HG03558 (cell line): ENCODE measurements around the gene SFXN2.

Experiments
- ATAC-seq: cut with Tn5 transposase; IDR thresholded peaks from one replicate; pipeline ENCODE4 v1.9.1; 2021; ENCODE audit warnings: moderate number of reproducible peaks; ENCODE audit not compliant: unreplicated experiment; ENCODE audit errors: extremely low read depth

Gene SFXN2

DNA sequence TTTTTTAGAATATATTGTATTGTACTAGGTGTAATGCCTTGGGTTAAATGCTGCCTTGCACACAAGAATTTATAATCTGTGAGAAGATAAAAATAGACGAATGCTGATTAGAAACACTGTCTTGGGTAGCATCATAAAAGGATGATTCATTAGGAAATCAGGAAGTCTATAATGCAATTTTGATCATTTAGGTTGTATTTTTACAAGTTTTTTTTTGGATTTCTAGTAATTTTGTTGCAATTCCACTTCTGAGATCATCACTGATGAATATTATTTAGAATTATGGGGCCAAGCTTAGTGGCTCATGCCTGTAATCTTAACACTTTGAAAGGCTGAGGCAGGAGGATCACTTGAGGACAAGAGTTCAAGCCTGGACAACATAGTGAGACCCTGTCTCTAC is 58.9 kb downstream of the SFXN2 start:
- ATAC-seq, result no peak

DNA sequence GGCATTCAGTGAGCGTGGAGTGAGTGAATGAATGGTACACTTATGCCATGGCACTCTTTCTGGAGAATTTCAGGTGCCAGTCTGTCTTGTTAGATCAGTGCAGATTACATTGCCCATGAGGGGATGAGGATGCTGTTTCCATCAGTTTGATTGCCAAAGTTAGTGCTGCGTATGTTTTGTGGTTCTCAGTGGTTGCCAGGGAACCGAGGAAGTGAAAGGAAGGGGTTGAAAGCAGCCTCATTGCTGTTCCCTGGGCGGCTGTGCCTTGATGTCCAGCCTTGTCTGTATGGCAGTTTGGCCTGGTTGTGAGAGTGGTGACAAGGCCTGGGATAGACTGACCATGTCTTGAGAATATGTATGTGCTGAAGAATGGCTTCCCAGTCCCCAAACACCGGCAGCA is 59.5 kb downstream of the SFXN2 start:
- ATAC-seq, result no peak

DNA sequence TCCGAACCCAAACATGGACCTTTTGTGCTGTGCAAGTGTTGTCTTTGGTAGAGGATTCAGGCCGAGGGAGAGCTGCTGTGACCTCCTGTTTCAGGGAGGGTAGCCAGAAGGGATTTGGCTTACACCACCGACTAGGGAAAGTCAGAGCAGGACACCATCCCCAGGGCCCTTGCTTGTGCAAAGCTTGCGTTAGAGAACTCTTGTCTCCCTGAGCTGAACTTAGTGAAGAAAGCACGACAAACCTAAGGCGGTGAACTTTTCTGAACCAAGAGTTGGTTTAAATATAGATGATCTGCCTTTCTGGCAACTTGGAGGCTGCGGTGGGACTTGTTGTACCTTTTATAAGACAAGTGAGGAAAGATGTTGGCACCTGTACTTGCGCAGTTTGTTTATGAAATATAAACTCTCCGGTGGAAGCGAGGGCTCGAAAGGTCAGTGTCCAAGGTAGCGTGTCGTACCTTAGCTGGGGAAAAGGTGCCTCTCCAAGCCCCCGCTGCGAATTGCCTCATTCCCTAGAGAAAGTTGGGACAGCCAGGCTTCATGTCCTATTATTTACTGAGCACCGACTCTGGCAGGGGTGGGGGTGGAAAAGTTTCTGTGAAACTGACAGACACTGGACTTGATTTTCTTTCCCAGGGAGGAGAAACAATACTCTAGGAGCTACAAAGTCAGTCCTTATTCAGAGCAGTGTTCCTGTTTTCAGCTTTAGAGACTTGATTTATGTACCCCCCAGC is 60.9 kb downstream of the SFXN2 start:
- ATAC-seq, result no peak

DNA sequence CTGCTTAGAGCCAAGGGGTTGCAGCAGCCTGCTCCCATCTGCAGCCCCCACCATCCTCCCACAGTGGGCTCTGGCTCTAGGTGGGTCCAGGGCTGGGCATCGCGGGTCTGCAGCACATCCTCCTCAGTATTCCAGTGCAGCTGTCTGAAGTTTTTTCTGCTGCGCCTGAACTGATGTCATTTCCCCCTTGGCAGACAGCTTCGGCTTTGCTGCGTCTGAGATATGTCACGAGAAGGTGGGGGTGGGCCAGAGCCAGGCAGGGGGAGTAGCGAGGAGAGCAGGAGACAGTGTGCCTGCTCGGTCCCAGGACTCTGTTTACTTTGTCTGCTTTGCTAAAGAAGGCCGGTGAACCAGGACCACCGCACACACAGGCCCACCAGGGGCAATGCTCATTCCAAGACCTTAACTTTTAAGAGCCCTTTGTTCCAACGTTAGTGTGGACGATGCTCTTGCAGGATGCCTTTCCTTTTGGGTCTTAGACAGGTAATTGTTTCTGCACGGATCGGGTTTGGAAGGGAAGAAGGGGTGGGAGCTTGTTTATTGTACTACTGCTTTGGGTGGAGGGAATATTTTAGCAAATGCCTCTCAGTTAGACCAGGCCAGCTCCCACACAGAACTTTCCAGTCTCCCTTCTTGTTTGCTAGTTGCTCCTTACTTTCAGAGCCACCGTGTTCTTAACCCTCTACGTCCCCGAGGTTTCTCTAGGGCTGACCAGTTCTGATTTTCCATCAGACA is 61.7 kb downstream of the SFXN2 start:
- ATAC-seq, result no peak

DNA sequence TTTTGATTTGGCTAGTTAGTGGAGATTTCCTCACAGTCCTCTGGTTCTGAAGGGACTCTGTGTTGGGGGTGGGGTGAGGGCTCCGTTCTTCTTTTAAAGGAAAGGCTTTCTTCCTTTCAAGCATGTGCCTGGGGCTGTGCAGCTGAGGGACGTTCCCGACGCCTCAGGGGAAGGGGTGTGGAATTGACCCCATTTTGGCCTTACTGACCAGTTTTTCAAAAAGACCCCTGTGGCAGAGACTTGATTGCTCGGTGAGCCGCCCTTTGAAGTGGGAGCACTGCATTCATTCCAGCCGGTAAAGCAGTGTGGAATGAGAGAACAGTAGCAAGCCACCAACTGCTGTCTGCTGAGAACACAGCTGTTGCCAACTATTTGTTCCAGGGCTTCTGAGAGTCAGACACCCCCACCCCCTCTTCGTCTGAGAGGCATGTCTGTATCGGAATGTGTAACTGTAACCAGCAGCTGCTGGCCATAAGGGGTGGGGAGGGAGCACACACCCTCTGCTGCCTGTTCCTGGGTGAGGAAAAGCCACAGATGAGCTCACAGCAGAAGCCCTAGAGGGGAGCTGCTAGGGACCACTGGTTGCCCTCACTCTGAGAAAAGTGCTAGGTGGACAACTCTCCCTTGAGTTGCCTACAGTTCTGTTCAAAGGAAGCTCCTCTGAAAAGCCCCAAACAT is 62.5 kb downstream of the SFXN2 start:
- no peak for ATAC-seq

DNA sequence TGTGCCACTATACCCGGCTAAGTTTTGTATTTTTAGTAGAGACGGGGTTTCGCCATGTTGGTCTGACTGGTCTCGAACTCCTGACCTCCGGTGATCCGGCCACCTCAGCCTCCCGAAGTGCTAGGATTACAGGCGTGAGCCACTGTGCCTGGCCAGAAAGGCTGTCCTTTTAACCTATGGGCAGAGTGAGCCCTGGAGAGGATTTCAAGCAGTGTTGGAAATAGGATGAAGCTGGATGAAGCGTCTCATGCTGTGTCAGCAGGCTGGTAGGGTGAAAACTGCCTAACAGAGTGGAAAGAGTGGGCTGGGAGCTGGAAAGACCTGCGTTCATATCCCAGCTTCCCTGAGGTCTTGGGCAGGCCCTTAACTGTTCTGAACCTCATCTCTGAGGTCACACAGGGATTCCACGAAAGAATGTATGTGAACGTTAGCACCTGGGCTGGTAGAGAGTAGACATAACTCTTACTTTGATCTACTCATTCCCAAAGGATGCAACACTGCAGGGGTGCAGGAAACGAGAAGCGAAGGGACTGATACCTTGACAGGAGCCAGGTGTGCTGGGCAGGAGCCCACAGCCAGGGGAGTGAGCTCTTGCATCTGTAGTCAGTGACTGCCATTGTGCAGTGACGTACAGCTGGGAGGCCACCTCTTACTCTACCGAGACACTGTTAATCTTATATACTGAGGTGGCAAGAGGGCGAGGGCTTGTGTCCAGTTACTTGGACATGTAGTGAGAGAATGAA is 63.4 kb downstream of the SFXN2 start:
- ATAC-seq, result no peak

DNA sequence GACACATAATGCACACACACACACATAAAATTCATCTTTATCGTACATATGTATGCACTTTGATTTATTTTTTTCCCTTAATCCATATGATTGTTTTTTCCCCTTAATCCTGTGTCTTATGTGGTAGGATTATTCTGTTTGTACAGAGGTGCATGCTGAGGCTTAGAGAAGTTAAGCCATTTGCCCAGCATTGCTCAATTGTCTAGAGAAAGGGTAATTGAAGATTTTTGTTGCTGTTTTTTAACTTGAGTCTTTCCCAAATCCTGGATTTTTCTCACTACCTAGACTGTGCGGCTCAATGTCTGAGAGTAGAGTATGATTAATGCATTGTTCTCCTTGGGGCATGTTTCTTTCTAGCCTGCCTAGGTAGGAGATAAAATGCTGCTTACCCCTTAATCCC is 64.3 kb downstream of the SFXN2 start:
- no peak for ATAC-seq

DNA sequence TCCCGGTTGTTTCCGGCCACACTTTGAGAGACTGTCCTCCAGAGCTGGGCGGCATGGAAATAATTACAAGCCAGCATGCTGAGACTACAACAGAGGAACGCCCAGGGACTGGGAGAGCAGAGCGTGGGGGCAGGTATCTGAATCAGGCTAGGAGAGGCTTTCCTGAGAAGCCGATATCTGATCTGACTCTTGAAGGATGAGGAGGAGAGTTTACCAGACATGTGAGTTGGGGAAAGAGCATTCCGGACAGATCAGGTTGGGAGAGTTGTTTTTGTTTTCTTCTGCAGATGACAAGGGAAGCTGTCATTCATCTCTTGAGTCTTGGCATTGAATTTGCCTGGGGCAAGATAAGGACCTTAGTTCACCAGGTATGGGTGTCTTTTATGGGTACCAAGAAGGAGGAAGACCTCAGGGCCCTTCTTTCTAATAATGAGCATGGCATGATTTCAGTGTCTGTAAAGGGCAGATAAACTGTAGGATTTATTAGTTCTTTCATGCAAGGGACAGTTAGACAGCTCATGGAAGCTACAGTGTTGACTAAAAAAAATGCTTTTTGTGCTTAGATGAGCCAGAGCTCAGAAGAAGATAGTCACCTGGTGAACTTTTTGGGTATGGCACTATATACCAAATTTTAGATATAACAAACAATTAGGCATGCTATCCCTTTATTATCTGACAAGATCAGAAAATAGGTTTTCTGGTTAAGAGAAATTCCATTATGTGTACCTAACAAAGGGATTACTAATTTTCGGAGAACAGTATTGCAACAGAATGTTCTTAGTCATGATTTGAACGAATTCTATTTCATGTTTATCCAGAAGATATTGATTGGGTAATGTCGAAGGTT is 65.5 kb downstream of the SFXN2 start:
- ATAC-seq, result no peak

DNA sequence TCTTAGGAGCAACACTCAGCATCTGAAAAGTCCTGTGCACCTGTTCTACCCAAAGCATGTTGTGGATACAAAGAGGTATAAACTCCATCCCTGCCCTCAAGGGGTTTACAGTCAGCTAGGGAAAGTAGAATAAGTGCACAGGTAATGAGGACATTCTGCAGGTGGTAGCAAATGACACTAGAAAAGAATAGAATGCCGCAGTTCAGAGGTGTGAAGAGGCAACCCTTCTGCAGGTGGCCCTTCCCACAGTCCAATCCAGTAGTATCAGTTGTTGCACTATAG is 66.0 kb downstream of the SFXN2 start:
- ATAC-seq, result no peak

DNA sequence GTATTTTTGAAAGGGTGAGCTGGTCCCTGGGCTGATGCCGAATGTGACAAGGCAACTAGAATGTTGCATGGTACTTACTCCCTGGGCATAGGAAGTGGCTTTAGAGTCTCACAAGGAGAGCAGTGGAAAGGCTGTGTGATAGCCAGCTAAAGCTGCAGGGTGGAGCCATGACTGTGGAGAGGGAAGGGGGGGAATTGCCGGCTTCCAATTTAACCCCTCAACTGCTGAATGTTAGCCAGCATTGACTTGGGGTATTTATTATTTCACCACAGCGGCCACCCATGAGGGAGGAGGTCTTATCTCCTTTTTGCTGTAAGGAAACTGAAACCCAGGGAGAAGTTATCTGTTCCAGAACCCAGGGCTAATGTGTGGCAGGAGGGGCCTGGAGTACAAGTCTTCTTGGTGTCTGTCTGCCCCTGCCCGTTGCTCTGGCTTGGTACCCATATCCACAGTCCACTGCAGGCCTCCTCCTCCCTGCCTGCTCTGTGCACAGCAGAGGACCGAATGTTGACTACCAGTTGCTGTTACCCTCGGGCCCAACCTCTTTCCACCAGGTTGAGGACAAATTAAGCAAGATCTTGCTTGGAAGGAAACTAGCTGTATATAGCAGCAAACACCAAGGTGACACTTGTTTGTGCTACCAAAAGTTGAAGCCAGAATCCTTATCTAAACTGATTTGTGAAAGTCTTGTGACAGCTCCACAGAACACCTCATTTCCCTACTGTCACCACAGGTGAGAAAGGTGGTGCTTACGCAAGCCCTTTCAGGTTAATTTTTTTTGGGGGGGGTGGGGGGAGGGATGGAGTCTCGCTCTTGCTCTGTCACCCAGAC is 66.9 kb downstream of the SFXN2 start:
- no peak for ATAC-seq

DNA sequence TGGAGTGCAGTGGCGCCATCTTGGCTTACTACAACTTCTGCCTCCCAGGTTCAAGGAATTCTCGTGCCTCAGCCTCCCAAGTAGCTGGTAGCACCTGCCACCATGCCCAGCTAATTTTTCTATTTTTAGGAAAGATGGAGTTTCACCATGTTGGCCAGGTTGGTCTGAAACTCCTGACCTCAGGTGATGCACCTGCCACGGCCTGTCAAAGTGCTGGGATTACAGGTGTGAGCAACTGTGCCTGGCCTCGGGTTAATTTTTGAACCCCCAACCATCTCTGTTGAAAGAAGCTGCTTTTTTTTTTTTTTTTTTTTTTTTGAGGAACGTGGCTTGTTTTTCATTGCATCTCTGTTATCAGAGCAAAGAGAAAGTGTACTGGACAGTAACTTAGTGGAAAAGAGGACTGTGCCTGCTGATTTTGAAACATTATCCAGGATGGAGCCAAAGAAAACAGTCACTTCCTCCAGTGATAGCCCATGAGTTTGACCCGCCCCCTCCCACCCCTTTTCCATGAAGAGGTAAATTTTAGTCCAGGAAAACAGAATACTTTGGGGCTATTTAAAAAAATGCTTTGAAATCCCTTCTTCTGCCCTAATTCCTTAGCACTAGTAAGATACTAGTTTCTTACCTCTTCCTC is 67.6 kb downstream of the SFXN2 start:
- no peak for ATAC-seq

DNA sequence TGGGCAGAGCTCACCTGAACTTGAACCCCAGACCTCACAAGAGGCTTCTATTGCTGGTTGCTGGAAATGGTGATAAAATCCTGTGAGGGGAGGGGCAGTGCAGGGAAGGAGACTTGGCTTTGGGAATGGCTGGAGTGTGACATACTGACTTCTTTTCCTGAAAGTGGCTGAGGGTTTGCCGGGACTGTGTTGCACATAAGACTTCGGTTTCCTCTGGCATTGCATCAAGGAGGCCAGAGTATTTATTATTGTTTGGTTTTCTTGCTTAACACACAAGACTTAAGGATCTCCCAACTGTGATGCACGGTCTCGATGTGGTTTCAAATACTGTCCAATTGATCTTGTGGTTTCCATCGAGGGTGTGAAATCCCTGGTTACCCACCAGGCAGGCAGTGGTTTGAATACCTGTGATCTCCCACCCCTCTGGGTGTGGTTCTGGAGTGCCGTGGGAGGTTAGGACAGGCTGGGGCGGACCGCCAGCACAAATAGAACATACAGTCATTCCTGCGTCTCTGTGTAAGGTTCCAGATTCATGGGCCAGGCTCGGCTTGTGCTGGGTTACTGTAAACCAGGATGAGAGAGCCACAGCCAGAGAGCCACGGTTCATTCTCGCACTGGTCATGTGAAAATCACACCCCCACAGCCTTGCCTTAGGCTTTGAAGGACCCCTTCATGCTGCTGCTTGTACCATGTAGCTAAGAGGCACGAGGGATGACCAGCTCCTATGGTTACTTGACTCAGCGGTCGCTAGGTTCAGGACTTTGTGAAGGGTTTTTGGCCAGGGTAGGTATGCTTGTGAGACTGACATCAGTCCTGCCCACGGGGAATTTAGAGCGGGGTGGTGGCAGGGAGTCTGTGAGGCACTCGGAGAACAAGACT is 68.5 kb downstream of the SFXN2 start:
- ATAC-seq, result no peak

DNA sequence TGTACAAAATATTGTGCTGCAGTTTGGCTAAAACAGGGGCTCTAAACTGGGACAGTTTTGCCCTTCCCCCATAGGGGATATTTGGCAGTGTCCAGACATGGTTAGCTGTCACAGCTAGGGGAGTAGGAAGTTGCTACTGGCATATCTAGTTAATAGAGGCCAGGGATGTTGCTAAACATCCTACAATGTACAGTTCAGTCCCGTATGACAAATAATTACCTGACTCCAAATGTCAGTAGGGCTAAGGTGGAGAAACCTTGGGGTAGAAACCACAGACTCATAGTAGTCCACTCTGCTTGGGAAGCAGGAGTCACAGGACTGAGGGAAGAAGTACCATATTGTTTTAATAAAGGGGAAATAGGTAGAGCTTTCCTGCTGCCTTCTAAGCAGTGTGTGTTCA is 69.1 kb downstream of the SFXN2 start:
- no peak for ATAC-seq

DNA sequence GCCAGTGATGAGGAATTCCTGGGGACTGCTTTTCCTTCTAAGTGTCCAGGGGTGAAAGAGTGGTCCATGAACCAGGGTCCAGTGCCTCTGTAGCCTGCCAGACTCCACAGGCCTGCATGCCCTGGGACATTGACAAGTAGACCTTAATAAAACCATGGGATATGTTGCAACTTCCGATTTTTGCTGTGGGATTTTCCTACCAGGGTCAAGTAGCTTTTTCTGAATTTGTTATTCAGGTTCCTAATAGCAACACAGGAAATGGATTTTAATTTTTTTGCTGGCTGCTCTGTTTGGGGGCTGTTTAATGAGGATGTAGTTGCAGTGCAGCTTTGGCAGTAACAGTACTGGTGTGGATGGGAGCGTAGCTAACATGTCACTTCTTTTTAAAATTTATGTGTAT is 71.4 kb downstream of the SFXN2 start:
- no peak for ATAC-seq

DNA sequence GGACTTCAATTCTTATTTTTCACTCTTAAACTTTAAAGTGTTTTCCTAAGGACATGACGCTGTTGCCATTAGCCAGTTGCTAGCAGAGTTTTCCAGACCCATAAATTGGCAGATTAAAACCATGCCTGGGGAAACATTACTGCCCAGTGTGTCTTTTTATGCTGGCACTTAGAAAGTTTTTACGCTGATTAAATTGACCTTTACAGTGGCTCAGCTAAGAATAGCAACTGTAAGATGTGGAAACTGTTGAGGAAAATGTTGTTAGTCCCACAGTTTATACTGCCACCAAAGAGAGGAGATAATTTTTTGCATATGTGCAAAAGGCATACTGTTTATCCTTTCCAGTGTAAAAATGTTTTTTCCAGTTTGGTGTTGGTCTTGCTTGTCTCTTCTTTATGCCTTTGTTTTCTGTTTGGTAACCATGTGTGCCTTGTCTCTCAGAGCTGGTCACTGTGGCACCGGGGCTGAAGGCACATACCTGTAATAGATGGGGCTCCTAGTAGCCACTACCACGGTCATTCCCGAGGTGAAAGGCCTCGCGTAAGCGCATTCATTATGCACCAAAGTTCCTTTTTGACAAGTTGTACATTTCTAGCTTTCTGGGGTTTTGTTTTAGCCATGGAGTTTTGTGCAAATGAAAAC is 77.4 kb downstream of the SFXN2 start:
- no peak for ATAC-seq
